GM20000 (cell line): ENCODE measurements around the gene GSG1.

Experiments used
- DNase-seq: peaks from one replicate; pipeline ENCODE4 v3.0.0; 2012; ENCODE audit warnings: low spot score
- CTCF ChIP-seq: IDR thresholded peaks from 2 replicates; pipeline ENCODE4 v1.5.1; 2012; ENCODE audit warnings: mild to moderate bottlenecking, control low read depth; ENCODE audit errors: extremely low read depth, missing control alignments

Gene GSG1

GRCh38 chr12:13128291-13128965, 25.0 kb upstream of the GSG1 start:
- DNase-seq: no peak
- no peak for TF ChIP-seq CTCF

- no peak for DNase-seq
- no peak for TF ChIP-seq CTCF
These were observed 24.0 kb upstream of the GSG1 start for GRCh38 chr12:13127444-13127843.

- no peak for TF ChIP-seq CTCF
- DNase-seq: no peak
These were observed 23.0 kb upstream of the GSG1 start for GRCh38 chr12:13126494-13126893.

- no peak for DNase-seq
- TF ChIP-seq CTCF: no peak
These were observed 22.5 kb upstream of the GSG1 start for GRCh38 chr12:13125996-13126395.

GRCh38 chr12:13124656-13125505, 21.4 kb upstream of the GSG1 start:
- no peak for DNase-seq
- TF ChIP-seq CTCF: no peak

- TF ChIP-seq CTCF: no peak
- no peak for DNase-seq
These were observed 18.1 kb upstream of the GSG1 start for GRCh38 chr12:13121568-13121967.

GRCh38 chr12:13120413-13120812, 16.9 kb upstream of the GSG1 start:
- no peak for DNase-seq
- no peak for TF ChIP-seq CTCF
